Natural killer cell (primary cell): ENCODE measurements around the gene ASPDH. TPM values are rescaled to one million over a fixed set of nuclear protein-coding genes. Genes with fewer than 3 reads are reported as not detected.
A peak's percentile ranks its signal among the peaks of the same experiment; 100 is the strongest.

Experiments
- ATAC-seq, 3 donors: fragments of 150-1000 bp in 2 of 3; fragments of 200-7000 bp in 1 of 3; cut with Tn5 transposase; 1 replicate in 1 of 3; 2 replicates in 2 of 3; pipeline ENCODE4 v1.10.0; 2021; ENCODE audit warnings: mild to moderate bottlenecking in 2 of 3, moderate library complexity in 2 of 3
- DNase-seq, 2 donors: peaks; one replicate each; pipeline versions ENCODE4 v3.0.0 to v3.0.0-alpha.2; 2013 to 2021; ENCODE audit warnings: mixed read lengths in 1 of 2
- H3K27ac ChIP-seq: one replicate; pipeline ENCODE4 v1.5.1; 2013; ENCODE audit warnings: mild to moderate bottlenecking, low read length
- H3K27me3 ChIP-seq: one replicate; pipeline ENCODE4 v1.6.1; 2013; ENCODE audit warnings: low read length; ENCODE audit not compliant: control insufficient read depth, insufficient read depth
- H3K36me3 ChIP-seq: one replicate; pipeline ENCODE4 v1.6.1; 2013; ENCODE audit warnings: low read length; ENCODE audit not compliant: control insufficient read depth, insufficient read depth
- H3K4me1 ChIP-seq: one replicate; pipeline ENCODE4 v1.6.1; 2013; ENCODE audit warnings: low read length; ENCODE audit not compliant: control insufficient read depth, insufficient read depth
- H3K4me3 ChIP-seq: one replicate; pipeline ENCODE4 v1.5.1; 2013; ENCODE audit warnings: low read length
- H3K9me3 ChIP-seq: one replicate; pipeline ENCODE4 v1.6.1; 2013; ENCODE audit warnings: low read length; ENCODE audit not compliant: control insufficient read depth, insufficient read depth
- H3K27ac Mint-ChIP-seq, 2 donors: one replicate each; pipeline ENCODE4 v1.8.0; 2022; ENCODE audit warnings: mild to moderate bottlenecking in 2 of 2, mixed read lengths in 2 of 2, moderate library complexity in 1 of 2
- H3K27me3 Mint-ChIP-seq, 2 donors: one replicate each; pipeline ENCODE4 v1.8.0; 2022; ENCODE audit warnings: low read depth in 2 of 2, mixed read lengths in 2 of 2
- H3K36me3 Mint-ChIP-seq: one replicate; pipeline ENCODE4 v1.8.0; 2022; ENCODE audit warnings: mixed read lengths
- H3K4me1 Mint-ChIP-seq, 2 donors: one replicate each; pipeline ENCODE4 v1.8.0; 2022; ENCODE audit warnings: mixed read lengths in 2 of 2
- H3K4me3 Mint-ChIP-seq: one replicate; pipeline ENCODE4 v1.8.0; 2022; ENCODE audit warnings: mild to moderate bottlenecking, moderate library complexity, mixed read lengths
- H3K9me3 Mint-ChIP-seq, 2 donors: one replicate each; pipeline ENCODE4 v1.8.0; 2022; ENCODE audit warnings: mixed read lengths in 2 of 2
- CTCF ChIP-seq: fragments of 200-600 bp; IDR thresholded peaks from one replicate; pipeline ENCODE4 v1.8.0; 2022; ENCODE audit warnings: antibody characterized with exemption
- WGBS: methylation state at CpG from one replicate; pipeline ENCODE4 v1.1.7; 2013; ENCODE audit warnings: missing lambda C conversion rate; ENCODE audit not compliant: insufficient coverage; 5-methylcytosine and 5-hydroxymethylcytosine counted together
- intact Hi-C: fragments of 100-400 bp; cut with micrococcal nuclease; formaldehyde crosslinking; loops from one replicate; pipeline ENCODE4 v1.14.2; 2022
- total RNA-seq, 4 donors: library from RNA; stranded (reverse); fragments of 120-200 nt in 1 of 4; gene quantifications; one replicate each; pipeline versions ENCODE4 v1.2.3 to v1.2.4, GENCODE V29; 2013 to 2022

The ASPDH gene
- total RNA-seq, 3 donors from 2014 or later (not counting 1 experiment from before 2014, with no cell fraction given): not detected

DNA sequence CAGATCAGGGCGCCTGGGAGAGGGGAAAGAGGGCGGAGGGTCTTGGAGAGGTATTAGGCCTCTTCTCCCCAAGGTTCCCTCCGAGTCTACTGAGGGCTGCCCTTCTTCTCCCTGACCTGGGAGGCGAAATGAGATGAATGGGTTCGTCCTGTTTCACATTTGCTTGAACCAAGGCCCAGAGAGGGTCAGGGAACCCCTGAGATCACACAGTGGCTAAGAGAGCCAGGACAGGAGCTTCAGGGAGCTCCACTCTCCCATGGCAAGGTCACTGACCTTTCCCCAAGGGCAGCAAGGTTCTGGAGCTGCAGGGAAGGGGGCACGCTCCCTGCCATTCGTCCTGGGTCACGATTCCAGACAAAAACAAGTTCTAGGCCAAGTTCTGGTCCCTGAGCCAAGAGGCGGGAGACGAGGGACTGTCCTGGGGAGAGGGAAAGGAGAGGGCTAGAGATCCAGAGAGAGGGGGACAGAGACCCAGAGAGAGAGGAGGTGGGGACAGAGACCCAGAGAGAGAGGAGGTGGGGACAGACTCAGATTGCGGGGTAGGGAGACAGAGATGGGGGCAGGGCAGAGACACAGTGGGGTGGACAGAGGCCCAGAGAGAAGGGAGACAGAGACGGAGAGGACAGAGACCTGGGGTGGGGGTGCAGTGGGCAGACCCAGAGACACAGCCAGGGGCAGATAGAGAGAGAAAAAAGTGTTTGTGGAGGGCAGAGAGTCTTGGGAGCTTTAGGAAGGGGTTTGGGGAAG, 541 bp downstream of the ASPDH start:
- intact Hi-C loops: no loop called here
- 84% methylated on average over 12 of the region's 12 CpGs for WGBS
- H3K4me3 Mint-ChIP-seq: peak overlapping the region; percentile 9
- H3K9me3 ChIP-seq: no peaks in the 10 kb centered on the region
- H3K4me1 Mint-ChIP-seq: peaks cover 19 to 30% of the 10 kb centered on the region in 2 donors
- H3K27ac Mint-ChIP-seq: peak overlapping the region; percentile 8 to 81
- H3K36me3 Mint-ChIP-seq: no peaks in the 10 kb centered on the region
- peaks cover 0 to 3% of the 10 kb centered on the region in 2 donors for H3K27me3 Mint-ChIP-seq
- H3K9me3 Mint-ChIP-seq: no peaks in the 10 kb centered on the region
- ATAC-seq (no peak), DNase-seq (no peak)
- H3K27ac ChIP-seq: no peak overlapping the region
- no peak overlapping the region for H3K4me3 ChIP-seq
- no peaks in the 10 kb centered on the region for H3K27me3 ChIP-seq
- H3K4me1 ChIP-seq: peaks cover 19% of the 10 kb centered on the region
- no peaks in the 10 kb centered on the region for H3K36me3 ChIP-seq
- TF ChIP-seq CTCF: no peak

GRCh38 chr19:50512112-50512998, 1.4 kb downstream of the ASPDH start:
- peaks cover 19 to 34% of the 10 kb centered on the region in 2 donors for H3K4me1 Mint-ChIP-seq
- intact Hi-C loops: no loop called here
- H3K36me3 ChIP-seq: no peaks in the 10 kb centered on the region
- WGBS: 95% methylated on average over 36 of the region's 36 CpGs
- H3K9me3 ChIP-seq: no peaks in the 10 kb centered on the region
- H3K27ac Mint-ChIP-seq: peak overlapping the region; percentile 87 to 100
- no peak overlapping the region for H3K27ac ChIP-seq
- H3K27me3 ChIP-seq: no peaks in the 10 kb centered on the region
- H3K4me3 Mint-ChIP-seq: no peak overlapping the region
- no peaks in the 10 kb centered on the region for H3K9me3 Mint-ChIP-seq
- H3K4me1 ChIP-seq: peaks cover 19% of the 10 kb centered on the region
- TF ChIP-seq CTCF: no peak
- DNase-seq (peak in 1 of 2 donors; percentile 22), ATAC-seq (no peak)
- no peaks in the 10 kb centered on the region for H3K36me3 Mint-ChIP-seq
- H3K27me3 Mint-ChIP-seq: peaks cover 0 to 3% of the 10 kb centered on the region in 2 donors
- no peak overlapping the region for H3K4me3 ChIP-seq

- no peaks in the 10 kb centered on the region for H3K36me3 Mint-ChIP-seq
- H3K27me3 Mint-ChIP-seq: peaks cover 0 to 3% of the 10 kb centered on the region in 2 donors
- intact Hi-C loops: loop anchor here (1.0 kb wide), 1 partner anchor 35 kb away; the partner anchor contains the start of genes EMC10 and GARIN5A
- ATAC-seq (peak; percentile 88 to 95 (median 90)), DNase-seq (peak; percentile 93 to 99)
- H3K9me3 Mint-ChIP-seq: no peaks in the 10 kb centered on the region
- H3K27ac Mint-ChIP-seq: peak within 1 kb of the TSS; percentile 87 to 100
- H3K4me1 ChIP-seq: peaks cover 19% of the 10 kb centered on the region
- 2% methylated on average over 69 of the region's 69 CpGs for WGBS
- H3K36me3 ChIP-seq: no peaks in the 10 kb centered on the region
- H3K4me3 ChIP-seq: peak within 1 kb of the TSS; percentile 59
- peaks cover 19 to 34% of the 10 kb centered on the region in 2 donors for H3K4me1 Mint-ChIP-seq
- peak within 1 kb of the TSS; percentile 93 for H3K27ac ChIP-seq
- H3K9me3 ChIP-seq: no peaks in the 10 kb centered on the region
- H3K27me3 ChIP-seq: no peaks in the 10 kb centered on the region
- peak within 1 kb of the TSS; percentile 91 for H3K4me3 Mint-ChIP-seq
- no peak for TF ChIP-seq CTCF
Measured at GRCh38 chr19:50511069-50511822, 2.5 kb downstream of the ASPDH start, which contains the start of gene JOSD2. Gene JOSD2, minus strand, starts transcription at chr19:50511191. Its CDS starts 760 bp downstream, at chr19:50510431.
